GM12878 (cell line): ENCODE data around the gene GID4. TPM values are rescaled to one million over a fixed set of nuclear protein-coding genes. Genes with fewer than 3 reads are reported as not detected.

Experiments used
- ATAC-seq: fragments of 200-7000 bp; cut with Tn5 transposase; 3 replicates; pipeline ENCODE4 v1.9.1; 2020; ENCODE audit warnings: mild to moderate bottlenecking, moderate library complexity
- BruUV-seq: library from RNA; stranded (reverse); fragments of 400-500 nt; replicated peaks from 2 replicates; lab custom pipeline; 2021; lab: Mats Ljungman, UMichigan
- CTCF ChIA-PET: fragments of 300-600 bp; sonication (Branson Sonifier 250); formaldehyde crosslinking; extraction: SDS; loops from one replicate; lab custom pipeline; 2021; ENCODE audit warnings: inconsistent platforms; lab: Yijun Ruan, JAX
- POLR2A ChIA-PET: fragments of 350-600 bp; formaldehyde crosslinking; extraction: SDS; loops from one replicate; lab custom pipeline; 2021; ENCODE audit warnings: inconsistent platforms; lab: Charles Lee
- RAD21 ChIA-PET: fragments of 300-600 bp; sonication (Branson Sonifier 250); formaldehyde crosslinking; loops from one replicate; lab custom pipeline; 2023; ENCODE audit warnings: antibody characterized with exemption; ENCODE audit not compliant: unreplicated experiment; lab: Charles Lee
- SMC1A ChIA-PET: fragments of 300-600 bp; sonication (Branson Sonifier 250); formaldehyde crosslinking; loops from one replicate; lab custom pipeline; 2023; ENCODE audit not compliant: unreplicated experiment, uncharacterized antibody; lab: Charles Lee
- DNase-seq: peaks from one replicate; pipeline ENCODE4 v3.0.0-alpha.2; 2011; ENCODE audit warnings: low read depth, low spot score
- FAIRE-seq: peaks from 3 replicates; lab custom pipeline; 2011; peaks lifted over from hg19 to GRCh38; lab: Jason Lieb, UNC
- H2AFZ ChIP-seq: 2 replicates; pipeline ENCODE4 v1.6.0; 2011; ENCODE audit warnings: low read depth, low read length, control low read depth; ENCODE audit not compliant: control insufficient read depth
- H3K27ac ChIP-seq: 2 replicates; pipeline ENCODE4 v1.5.1; 2011; ENCODE audit warnings: control low read depth; ENCODE audit not compliant: control insufficient read depth, insufficient read depth
- H3K27me3 ChIP-seq, 2 experiments: replicated peaks in 1 of 2; 2 replicates each; pipeline versions ENCODE4 v1.6.0 to v1.6.1; 2011; ENCODE audit warnings: low read length in 1 of 2; ENCODE audit not compliant: control insufficient read depth in 2 of 2, insufficient read depth in 2 of 2
- H3K36me3 ChIP-seq, 2 experiments: 2 replicates each; pipeline ENCODE4 v1.5.1; 2011; ENCODE audit warnings: low read length in 1 of 2; ENCODE audit not compliant: control insufficient read depth in 2 of 2, insufficient read depth in 2 of 2
- H3K4me1 ChIP-seq: 2 replicates; pipeline ENCODE4 v1.6.1; 2011; ENCODE audit warnings: mild to moderate bottlenecking, low read length, moderate library complexity, mixed read lengths; ENCODE audit not compliant: control insufficient read depth, insufficient read depth
- H3K4me2 ChIP-seq: 2 replicates; pipeline ENCODE4 v1.6.0; 2011; ENCODE audit warnings: control low read depth; ENCODE audit not compliant: control insufficient read depth, insufficient read depth
- H3K4me3 ChIP-seq: fragments of 200-600 bp; sonication (generic); 2 replicates; pipeline ENCODE4 v1.5.1; 2016
- H3K79me2 ChIP-seq: 2 replicates; pipeline ENCODE4 v1.6.0; 2011; ENCODE audit warnings: low read length; ENCODE audit not compliant: control insufficient read depth, insufficient read depth
- H3K9ac ChIP-seq: 2 replicates; pipeline ENCODE4 v1.8.0; 2011; ENCODE audit warnings: low read length, control low read depth, mixed read lengths; ENCODE audit not compliant: control insufficient read depth, insufficient read depth
- H3K9me3 ChIP-seq: replicated peaks from 3 replicates; pipeline ENCODE4 v1.5.1; 2011; ENCODE audit warnings: mild to moderate bottlenecking, low read length; ENCODE audit not compliant: control insufficient read depth, insufficient read depth
- H4K20me1 ChIP-seq: 2 replicates; pipeline ENCODE4 v1.6.0; 2011; ENCODE audit not compliant: control insufficient read depth, insufficient read depth
- BMI1 ChIP-seq: fragments of 450-650 bp; IDR thresholded peaks from 2 replicates; pipeline ENCODE4 v1.6.1; 2016; ENCODE audit warnings: mild to moderate bottlenecking, moderate library complexity, borderline replicate concordance
- ESRRA ChIP-seq: IDR thresholded peaks from 2 replicates; pipeline ENCODE4 v1.6.1; 2012; ENCODE audit warnings: mild to moderate bottlenecking, low read length, improper control_type of control experiment
- MYB ChIP-seq: fragments of 150-350 bp; IDR thresholded peaks from 2 replicates; pipeline ENCODE4 v1.6.1; 2014; ENCODE audit warnings: mild to moderate bottlenecking, low read depth, low read length, borderline replicate concordance
- MYC ChIP-seq: IDR thresholded peaks from 2 replicates; pipeline ENCODE4 v1.6.1; 2011; ENCODE audit warnings: mild to moderate bottlenecking, low read length, moderate library complexity, inconsistent platforms; ENCODE audit not compliant: insufficient read depth, insufficient replicate concordance, insufficient read length, severe bottlenecking
- NRF1 ChIP-seq: conservative IDR thresholded peaks from 2 replicates; pipeline ENCODE4 v1.6.1; 2011; ENCODE audit warnings: mild to moderate bottlenecking, low read depth, low read length, improper control_type of control experiment
- TCF12 ChIP-seq: IDR thresholded peaks from 2 replicates; pipeline ENCODE4 v1.6.1; 2011; ENCODE audit warnings: low read depth, mild to moderate bottlenecking, low read length
- TCF3 ChIP-seq: IDR thresholded peaks from 2 replicates; pipeline ENCODE4 v1.6.1; 2012; ENCODE audit warnings: low read depth, mild to moderate bottlenecking, low read length, borderline replicate concordance; ENCODE audit not compliant: insufficient read depth
- ZNF24 ChIP-seq: fragments of 450-650 bp; IDR thresholded peaks from 2 replicates; pipeline ENCODE4 v1.6.1; 2017; ENCODE audit warnings: antibody characterized with exemption, mild to moderate bottlenecking
- WGBS: methylation state at CpG from one replicate; pipeline ENCODE4 v1.1.6; 2016; ENCODE audit warnings: low lambda C conversion rate; ENCODE audit not compliant: insufficient replicate concordance, insufficient coverage; ENCODE audit errors: missing lambda C conversion rate; 5-methylcytosine and 5-hydroxymethylcytosine counted together
- in situ Hi-C: fragments of 300-500 bp; cut with MboI; formaldehyde crosslinking; loops from 9 replicates; pipeline ENCODE4 v1.14.3; 2018; ENCODE audit warnings: mixed read lengths
- intact Hi-C: fragments of 100-400 bp; cut with micrococcal nuclease; formaldehyde crosslinking; loops from one replicate; pipeline ENCODE4 v1.14.2; 2022; ENCODE audit not compliant: unreplicated experiment
- polyA plus RNA-seq, 11 experiments: library from polyadenylated mRNA; depleted of rRNA in 4 of 11; unstranded in 6 of 11; stranded (reverse) in 5 of 11; fragments of >200 nt; fragmentation: Nextera tagmentation in 4 of 11; fragmentation: Illumina TruSeq in 1 of 11; extraction: Ambion mirVana in 4 of 11; extraction: Trizol in 1 of 11; gene quantifications; 1 replicate in 1 of 11; 2 replicates in 10 of 11; pipeline versions ENCODE4 v1.2.1 to v1.2.3, GENCODE V29; 2011 to 2016; ENCODE audit warnings: inconsistent platforms in 2 of 11, missing spikeins in 2 of 11, low read depth in 1 of 11
- total RNA-seq, 4 experiments: library from RNA; depleted of rRNA in 3 of 4; stranded (reverse); fragments of >200 nt in 3 of 4; fragmentation: Illumina TruSeq in 1 of 4; extraction: Trizol in 1 of 4; gene quantifications; 2 replicates each; pipeline versions ENCODE4 v1.2.1 to v1.2.3, GENCODE V29; 2013 to 2021
- TF ChIP-seq, protein P1 (sequence below): fragments of 450-650 bp; IDR thresholded peaks from 2 replicates; pipeline ENCODE4 v1.6.1; 2016; ENCODE audit warnings: mild to moderate bottlenecking
- TF ChIP-seq, protein P2 (sequence below): IDR thresholded peaks from 2 replicates; pipeline ENCODE4 v1.6.1; 2012; ENCODE audit warnings: low read depth, low read length, improper control_type of control experiment
- TF ChIP-seq, protein P3 (sequence below): IDR thresholded peaks from 2 replicates; pipeline ENCODE4 v1.6.1; 2012; ENCODE audit warnings: mild to moderate bottlenecking, low read depth, low read length
- TF ChIP-seq, protein P4 (sequence below): fragments of 450-650 bp; IDR thresholded peaks from 2 replicates; pipeline ENCODE4 v1.6.1; 2017; ENCODE audit warnings: low read depth, mild to moderate bottlenecking, moderate library complexity
- TF ChIP-seq, protein P5 (sequence below): IDR thresholded peaks from 2 replicates; pipeline ENCODE4 v1.6.1; 2012; ENCODE audit warnings: low read depth, low read length, improper control_type of control experiment
- TF ChIP-seq, protein P6 (sequence below): IDR thresholded peaks from 2 replicates; pipeline ENCODE4 v1.6.1; 2011; ENCODE audit warnings: low read depth, mild to moderate bottlenecking, low read length, moderate library complexity, borderline replicate concordance; ENCODE audit errors: extremely low read depth

GID4 gene
- total and polyA plus RNA-seq, 10 of the 15 experiments (the other 5 are each of a cell fraction or from before 2014, with no cell fraction given) = 0.93 to 7.3 (median 3.6) TPM

DNA sequence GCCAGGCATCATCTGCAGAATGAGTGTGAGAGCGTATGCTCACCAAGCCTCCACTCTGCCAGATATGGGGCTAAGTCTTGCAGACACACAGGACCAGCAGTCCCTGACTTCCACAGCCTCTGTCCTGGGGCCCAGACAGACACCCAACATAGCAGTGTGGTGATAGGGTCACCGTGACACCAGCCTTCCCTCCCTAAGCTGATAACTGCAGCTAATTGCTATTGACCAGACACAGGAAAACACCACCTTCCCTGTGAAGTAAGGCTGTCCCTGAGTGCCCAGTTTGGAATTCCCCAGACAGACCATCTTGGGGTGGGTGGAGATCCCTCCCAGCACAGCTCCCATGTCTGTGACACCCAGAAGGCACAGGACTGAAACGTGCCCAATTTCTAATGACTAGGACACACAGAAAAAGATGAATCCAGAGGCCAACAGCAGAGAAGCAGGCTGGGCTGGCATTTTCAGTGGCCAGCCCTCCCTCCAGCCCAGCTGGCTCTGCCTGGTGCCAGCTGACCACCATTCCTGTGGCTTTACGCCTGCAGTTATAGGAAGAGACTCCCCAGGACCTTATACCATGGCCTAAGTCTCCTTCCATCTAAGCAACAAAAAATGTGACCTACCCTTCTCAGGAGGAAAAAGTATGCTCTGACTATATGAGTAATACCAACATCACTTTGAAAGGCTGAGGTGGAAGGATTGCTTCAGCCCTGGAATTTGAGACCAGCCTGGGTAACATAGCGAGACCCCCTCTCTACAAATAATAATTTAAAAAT is 30.5 kb upstream of the GID4 start:
- BruUV-seq = no TSS peak
- no peak for ATAC-seq
- POLR2A ChIA-PET = no interaction called here
- FAIRE-seq = no peak
- Histone ChIP-seq H3K4me3 (no peak overlapping the region), H3K36me3 (peaks cover 0 to 3% of the 10 kb centered on the region in 2 experiments; a peak in 1 of 4 replicates), H4K20me1 (no peaks in the 10 kb centered on the region), H2AFZ (no peak overlapping the region), H3K4me2 (no peak overlapping the region), H3K27me3 (no peaks in the 10 kb centered on the region), H3K4me1 (no peaks in the 10 kb centered on the region), H3K9me3 (no peaks in the 10 kb centered on the region), H3K9ac (no peak overlapping the region), H3K27ac (no peak overlapping the region), H3K79me2 (no peaks in the 10 kb centered on the region)
- in situ Hi-C loops = no loop called here
- intact Hi-C loops = loop anchor here (10.0 kb wide), 1 partner anchor 674 kb away; no protein-coding TSS in a partner anchor
- WGBS = 93% methylated on average over 5 of the region's 5 CpGs
- DNase-seq = no peak
- RAD21 ChIA-PET = no interaction called here
- SMC1A ChIA-PET = interaction anchor here (1.6 kb wide), 1 partner anchor 23 kb away, joined by 4 read pairs; no protein-coding TSS in a partner anchor
- CTCF ChIA-PET = interaction anchor here (0.6 kb wide), 1 partner anchor 200 kb away, joined by 3 read pairs; no protein-coding TSS in a partner anchor
- TF ChIP-seq, protein P1, sequence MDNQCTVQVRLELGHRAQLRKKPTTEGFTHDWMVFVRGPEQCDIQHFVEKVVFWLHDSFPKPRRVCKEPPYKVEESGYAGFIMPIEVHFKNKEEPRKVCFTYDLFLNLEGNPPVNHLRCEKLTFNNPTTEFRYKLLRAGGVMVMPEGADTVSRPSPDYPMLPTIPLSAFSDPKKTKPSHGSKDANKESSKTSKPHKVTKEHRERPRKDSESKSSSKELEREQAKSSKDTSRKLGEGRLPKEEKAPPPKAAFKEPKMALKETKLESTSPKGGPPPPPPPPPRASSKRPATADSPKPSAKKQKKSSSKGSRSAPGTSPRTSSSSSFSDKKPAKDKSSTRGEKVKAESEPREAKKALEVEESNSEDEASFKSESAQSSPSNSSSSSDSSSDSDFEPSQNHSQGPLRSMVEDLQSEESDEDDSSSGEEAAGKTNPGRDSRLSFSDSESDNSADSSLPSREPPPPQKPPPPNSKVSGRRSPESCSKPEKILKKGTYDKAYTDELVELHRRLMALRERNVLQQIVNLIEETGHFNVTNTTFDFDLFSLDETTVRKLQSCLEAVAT = no peak
- TF ChIP-seq ZNF24 = no peak
- TF ChIP-seq MYB = no peak
- TF ChIP-seq, protein P2, sequence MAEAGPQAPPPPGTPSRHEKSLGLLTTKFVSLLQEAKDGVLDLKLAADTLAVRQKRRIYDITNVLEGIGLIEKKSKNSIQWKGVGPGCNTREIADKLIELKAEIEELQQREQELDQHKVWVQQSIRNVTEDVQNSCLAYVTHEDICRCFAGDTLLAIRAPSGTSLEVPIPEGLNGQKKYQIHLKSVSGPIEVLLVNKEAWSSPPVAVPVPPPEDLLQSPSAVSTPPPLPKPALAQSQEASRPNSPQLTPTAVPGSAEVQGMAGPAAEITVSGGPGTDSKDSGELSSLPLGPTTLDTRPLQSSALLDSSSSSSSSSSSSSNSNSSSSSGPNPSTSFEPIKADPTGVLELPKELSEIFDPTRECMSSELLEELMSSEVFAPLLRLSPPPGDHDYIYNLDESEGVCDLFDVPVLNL = no peak
- no peak for TF ChIP-seq BMI1
- TF ChIP-seq, protein P3, sequence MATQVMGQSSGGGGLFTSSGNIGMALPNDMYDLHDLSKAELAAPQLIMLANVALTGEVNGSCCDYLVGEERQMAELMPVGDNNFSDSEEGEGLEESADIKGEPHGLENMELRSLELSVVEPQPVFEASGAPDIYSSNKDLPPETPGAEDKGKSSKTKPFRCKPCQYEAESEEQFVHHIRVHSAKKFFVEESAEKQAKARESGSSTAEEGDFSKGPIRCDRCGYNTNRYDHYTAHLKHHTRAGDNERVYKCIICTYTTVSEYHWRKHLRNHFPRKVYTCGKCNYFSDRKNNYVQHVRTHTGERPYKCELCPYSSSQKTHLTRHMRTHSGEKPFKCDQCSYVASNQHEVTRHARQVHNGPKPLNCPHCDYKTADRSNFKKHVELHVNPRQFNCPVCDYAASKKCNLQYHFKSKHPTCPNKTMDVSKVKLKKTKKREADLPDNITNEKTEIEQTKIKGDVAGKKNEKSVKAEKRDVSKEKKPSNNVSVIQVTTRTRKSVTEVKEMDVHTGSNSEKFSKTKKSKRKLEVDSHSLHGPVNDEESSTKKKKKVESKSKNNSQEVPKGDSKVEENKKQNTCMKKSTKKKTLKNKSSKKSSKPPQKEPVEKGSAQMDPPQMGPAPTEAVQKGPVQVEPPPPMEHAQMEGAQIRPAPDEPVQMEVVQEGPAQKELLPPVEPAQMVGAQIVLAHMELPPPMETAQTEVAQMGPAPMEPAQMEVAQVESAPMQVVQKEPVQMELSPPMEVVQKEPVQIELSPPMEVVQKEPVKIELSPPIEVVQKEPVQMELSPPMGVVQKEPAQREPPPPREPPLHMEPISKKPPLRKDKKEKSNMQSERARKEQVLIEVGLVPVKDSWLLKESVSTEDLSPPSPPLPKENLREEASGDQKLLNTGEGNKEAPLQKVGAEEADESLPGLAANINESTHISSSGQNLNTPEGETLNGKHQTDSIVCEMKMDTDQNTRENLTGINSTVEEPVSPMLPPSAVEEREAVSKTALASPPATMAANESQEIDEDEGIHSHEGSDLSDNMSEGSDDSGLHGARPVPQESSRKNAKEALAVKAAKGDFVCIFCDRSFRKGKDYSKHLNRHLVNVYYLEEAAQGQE = no peak
- TF ChIP-seq, protein P4, sequence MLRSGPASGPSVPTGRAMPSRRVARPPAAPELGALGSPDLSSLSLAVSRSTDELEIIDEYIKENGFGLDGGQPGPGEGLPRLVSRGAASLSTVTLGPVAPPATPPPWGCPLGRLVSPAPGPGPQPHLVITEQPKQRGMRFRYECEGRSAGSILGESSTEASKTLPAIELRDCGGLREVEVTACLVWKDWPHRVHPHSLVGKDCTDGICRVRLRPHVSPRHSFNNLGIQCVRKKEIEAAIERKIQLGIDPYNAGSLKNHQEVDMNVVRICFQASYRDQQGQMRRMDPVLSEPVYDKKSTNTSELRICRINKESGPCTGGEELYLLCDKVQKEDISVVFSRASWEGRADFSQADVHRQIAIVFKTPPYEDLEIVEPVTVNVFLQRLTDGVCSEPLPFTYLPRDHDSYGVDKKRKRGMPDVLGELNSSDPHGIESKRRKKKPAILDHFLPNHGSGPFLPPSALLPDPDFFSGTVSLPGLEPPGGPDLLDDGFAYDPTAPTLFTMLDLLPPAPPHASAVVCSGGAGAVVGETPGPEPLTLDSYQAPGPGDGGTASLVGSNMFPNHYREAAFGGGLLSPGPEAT = no peak
- TF ChIP-seq MYC = no peak
- TF ChIP-seq NRF1 = no peak
- TF ChIP-seq, protein P5, sequence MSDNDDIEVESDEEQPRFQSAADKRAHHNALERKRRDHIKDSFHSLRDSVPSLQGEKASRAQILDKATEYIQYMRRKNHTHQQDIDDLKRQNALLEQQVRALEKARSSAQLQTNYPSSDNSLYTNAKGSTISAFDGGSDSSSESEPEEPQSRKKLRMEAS = no peak
- TF ChIP-seq TCF3 = no peak
- TF ChIP-seq, protein P6, sequence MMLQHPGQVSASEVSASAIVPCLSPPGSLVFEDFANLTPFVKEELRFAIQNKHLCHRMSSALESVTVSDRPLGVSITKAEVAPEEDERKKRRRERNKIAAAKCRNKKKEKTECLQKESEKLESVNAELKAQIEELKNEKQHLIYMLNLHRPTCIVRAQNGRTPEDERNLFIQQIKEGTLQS = no peak
- no peak for TF ChIP-seq ESRRA
- no peak for TF ChIP-seq TCF12
